Measurements from ENCODE around the gene KIF1C. TPM values are rescaled to one million over a fixed set of nuclear protein-coding genes. Genes with fewer than 3 reads are reported as not detected.

The KIF1C gene
- polyA plus RNA-seq, 3 donors, result 3.6 to 12.0 (median 3.9) TPM

DNA sequence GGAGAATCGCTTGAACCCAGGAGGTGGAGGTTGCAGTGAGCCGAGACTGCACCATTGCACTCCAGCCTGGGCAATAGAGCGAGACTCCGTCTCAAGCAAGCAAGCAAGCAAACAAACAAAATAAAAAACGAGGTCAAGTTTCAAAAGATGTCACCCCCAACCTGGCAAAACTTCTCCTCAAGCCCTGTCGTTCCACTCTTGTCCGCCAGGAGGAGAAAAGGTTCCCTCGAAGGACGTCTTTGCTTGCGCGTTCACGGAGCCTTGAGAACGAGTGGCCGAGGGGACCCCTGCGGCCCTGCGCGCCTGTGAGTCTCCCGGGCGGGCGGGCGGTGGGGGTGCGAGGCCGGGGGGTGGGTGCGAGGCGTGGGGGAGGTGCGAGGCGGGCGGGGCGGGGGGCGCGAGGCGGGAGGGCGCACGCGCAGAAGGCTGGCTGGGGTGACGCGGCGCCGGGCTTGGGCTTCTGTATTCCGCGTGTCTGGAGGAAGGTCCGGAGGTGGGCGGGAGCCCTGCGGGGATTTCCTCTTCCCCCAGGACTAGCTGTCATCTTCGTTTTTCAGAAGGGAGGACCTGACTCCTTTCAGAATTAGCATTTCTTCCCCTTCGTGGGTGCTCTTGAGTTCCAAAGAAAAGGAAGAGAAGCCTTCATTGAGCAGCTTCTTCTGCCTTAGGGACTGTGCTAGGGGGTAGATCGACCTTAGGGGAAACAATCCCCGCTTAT lies 33.8 kb downstream of the KIF1C start:
- Histone ChIP-seq H4K20me1 (ENCODE audit: insufficient read depth, low read length) (no peaks in the 10 kb centered on the region), H3K4me3 (replicated peaks in 1 of 3; ENCODE audit: low read depth in 2 of 3, low read length in 3 of 3) (peak overlapping the region in 2 of 3 experiments; percentile 27 to 64), H3K36me3 (replicated peaks in 1 of 2; ENCODE audit: control insufficient read depth in 1 of 2, insufficient read depth in 2 of 2, low read length in 2 of 2) (no peaks in the 10 kb centered on the region), H3K4me2 (replicated peaks; ENCODE audit: extremely low read depth, low read length, poor library complexity, severe bottlenecking) (peak overlapping the region; percentile 68), H3K79me2 (ENCODE audit: insufficient read depth, low read length) (no peaks in the 10 kb centered on the region), H3K4me1 (ENCODE audit: control insufficient read depth in 1 of 2, insufficient read depth in 2 of 2, low read length in 2 of 2) (peaks cover 21 to 26% of the 10 kb centered on the region in 2 donors), H2AFZ (ENCODE audit: insufficient read depth, low read depth, low read length, poor library complexity, severe bottlenecking) (peak overlapping the region; percentile 71), H3K27ac (ENCODE audit: low read depth in 1 of 2, low read length in 2 of 2) (peak overlapping the region; percentile 71 to 87), H3K9me3 (replicated peaks in 1 of 2; ENCODE audit: control insufficient read depth in 1 of 2, insufficient read depth in 1 of 2, low read length in 2 of 2) (no peaks in the 10 kb centered on the region), H3K27me3 (ENCODE audit: control insufficient read depth in 2 of 2, insufficient read depth in 2 of 2, low read length in 2 of 2) (peaks cover 2 to 17% of the 10 kb centered on the region in 2 donors), H3K9ac (ENCODE audit: insufficient read depth, low read length, poor library complexity, severe bottlenecking) (peak overlapping the region; percentile 51)
- 2% methylated on average over 22 of the region's 48 CpGs for WGBS (ENCODE audit: insufficient coverage)
- intact Hi-C loops (cut with micrococcal nuclease), result loop anchor here in 1 of 2 donors (2.0 to 5.0 kb wide), 2 partner anchors 31 to 34 kb away; partner anchors contain the start of genes INCA1 and KIF1C
- Mint-ChIP-seq H3K36me3 (no peaks in the 10 kb centered on the region), H3K9me3 (peaks cover 0 to 3% (median 0%) of the 10 kb centered on the region in 7 donors), H3K4me1 (peaks cover 30% of the 10 kb centered on the region), H3K4me3 (peak overlapping the region; percentile 73 to 85), H3K27ac (peak overlapping the region; percentile 92 to 98 (median 94)), H3K27me3 (ENCODE audit: low read depth in 3 of 3) (peaks cover 13 to 31% (median 23%) of the 10 kb centered on the region in 3 donors)
- peak; percentile 87 to 92 (median 88) for DNase-seq
- TF ChIP-seq, protein P1, sequence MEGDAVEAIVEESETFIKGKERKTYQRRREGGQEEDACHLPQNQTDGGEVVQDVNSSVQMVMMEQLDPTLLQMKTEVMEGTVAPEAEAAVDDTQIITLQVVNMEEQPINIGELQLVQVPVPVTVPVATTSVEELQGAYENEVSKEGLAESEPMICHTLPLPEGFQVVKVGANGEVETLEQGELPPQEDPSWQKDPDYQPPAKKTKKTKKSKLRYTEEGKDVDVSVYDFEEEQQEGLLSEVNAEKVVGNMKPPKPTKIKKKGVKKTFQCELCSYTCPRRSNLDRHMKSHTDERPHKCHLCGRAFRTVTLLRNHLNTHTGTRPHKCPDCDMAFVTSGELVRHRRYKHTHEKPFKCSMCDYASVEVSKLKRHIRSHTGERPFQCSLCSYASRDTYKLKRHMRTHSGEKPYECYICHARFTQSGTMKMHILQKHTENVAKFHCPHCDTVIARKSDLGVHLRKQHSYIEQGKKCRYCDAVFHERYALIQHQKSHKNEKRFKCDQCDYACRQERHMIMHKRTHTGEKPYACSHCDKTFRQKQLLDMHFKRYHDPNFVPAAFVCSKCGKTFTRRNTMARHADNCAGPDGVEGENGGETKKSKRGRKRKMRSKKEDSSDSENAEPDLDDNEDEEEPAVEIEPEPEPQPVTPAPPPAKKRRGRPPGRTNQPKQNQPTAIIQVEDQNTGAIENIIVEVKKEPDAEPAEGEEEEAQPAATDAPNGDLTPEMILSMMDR (IDR thresholded peaks at IDR 0.05), result peak; percentile 75

DNA sequence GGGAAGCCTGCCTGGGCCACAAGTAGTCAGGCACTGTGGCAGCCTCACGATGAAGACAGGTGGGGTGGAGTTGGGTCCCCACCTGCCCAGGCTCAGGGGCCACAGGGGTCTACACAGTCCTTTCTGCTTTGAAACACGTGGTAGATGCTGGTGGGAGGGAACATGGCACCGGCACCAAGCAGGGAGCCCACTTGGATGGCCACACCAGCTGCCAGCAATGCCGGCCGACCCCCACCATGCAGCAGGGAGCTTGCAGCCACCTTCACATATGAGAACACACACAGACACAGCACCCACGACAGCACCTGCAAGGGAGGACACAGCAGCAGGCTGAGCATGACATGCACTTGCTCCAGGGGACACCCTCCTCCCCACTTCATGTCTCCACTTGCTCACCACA lies 35.1 kb downstream of the KIF1C start:
- H3K36me3 Mint-ChIP-seq, result no peaks in the 10 kb centered on the region
- WGBS (ENCODE audit: insufficient coverage), result 100% methylated on average over 3 of the region's 6 CpGs
- Histone ChIP-seq H3K4me3 (replicated peaks in 1 of 3; ENCODE audit: low read depth in 2 of 3, low read length in 3 of 3) (no peak overlapping the region), H3K27me3 (ENCODE audit: control insufficient read depth in 2 of 2, insufficient read depth in 2 of 2, low read length in 2 of 2) (peaks cover 2 to 20% of the 10 kb centered on the region in 2 donors), H3K9ac (ENCODE audit: insufficient read depth, low read length, poor library complexity, severe bottlenecking) (no peak overlapping the region), H2AFZ (ENCODE audit: insufficient read depth, low read depth, low read length, poor library complexity, severe bottlenecking) (no peak overlapping the region), H3K36me3 (replicated peaks in 1 of 2; ENCODE audit: control insufficient read depth in 1 of 2, insufficient read depth in 2 of 2, low read length in 2 of 2) (no peaks in the 10 kb centered on the region), H3K9me3 (replicated peaks in 1 of 2; ENCODE audit: control insufficient read depth in 1 of 2, insufficient read depth in 1 of 2, low read length in 2 of 2) (no peaks in the 10 kb centered on the region), H3K4me2 (replicated peaks; ENCODE audit: extremely low read depth, low read length, poor library complexity, severe bottlenecking) (no peak overlapping the region), H3K79me2 (ENCODE audit: insufficient read depth, low read length) (no peaks in the 10 kb centered on the region), H4K20me1 (ENCODE audit: insufficient read depth, low read length) (no peaks in the 10 kb centered on the region), H3K27ac (ENCODE audit: low read depth in 1 of 2, low read length in 2 of 2) (no peak overlapping the region), H3K4me1 (ENCODE audit: control insufficient read depth in 1 of 2, insufficient read depth in 2 of 2, low read length in 2 of 2) (peaks cover 21 to 26% of the 10 kb centered on the region in 2 donors)
- intact Hi-C loops (cut with micrococcal nuclease), result loop anchor here in 1 of 2 donors (5.0 kb wide), 1 partner anchor 36 kb away; the partner anchor contains the start of genes INCA1 and KIF1C
- H3K27ac Mint-ChIP-seq, result peak overlapping the region in 3 of 7 donors; percentile 14 to 46 (median 28)
- no peak for DNase-seq
- TF ChIP-seq, protein P1 (IDR thresholded peaks at IDR 0.05), result no peak
- H3K4me1 Mint-ChIP-seq, result peaks cover 30% of the 10 kb centered on the region
- peaks cover 13 to 39% (median 28%) of the 10 kb centered on the region in 3 donors for H3K27me3 Mint-ChIP-seq (ENCODE audit: low read depth in 3 of 3)
- no peak overlapping the region for H3K4me3 Mint-ChIP-seq
- H3K9me3 Mint-ChIP-seq, result peaks cover 0 to 3% (median 0%) of the 10 kb centered on the region in 7 donors
